HepG2 (cell line): Measurements from ENCODE around the gene UBE2I. TPM values are rescaled to one million over a fixed set of nuclear protein-coding genes. Genes with fewer than 3 reads are reported as not detected.

Source experiments
- BRD4 ChIP-seq: sonication (generic); formaldehyde crosslinking; IDR thresholded peaks from 2 replicates; pipeline ENCODE4 v1.4.0; 2020; ENCODE audit warnings: missing genetic modification reagents
- DBP ChIP-seq: sonication (generic); formaldehyde crosslinking; IDR thresholded peaks from 2 replicates; pipeline ENCODE4 v1.4.0; 2020; ENCODE audit warnings: missing genetic modification reagents; ENCODE audit errors: not compliant biosample characterization
- FOXP4 ChIP-seq: sonication (generic); formaldehyde crosslinking; IDR thresholded peaks from 2 replicates; pipeline ENCODE4 v1.4.0; 2020; ENCODE audit warnings: missing genetic modification reagents
- JUNB ChIP-seq: sonication (generic); formaldehyde crosslinking; IDR thresholded peaks from 2 replicates; pipeline ENCODE4 v1.8.0; 2022; ENCODE audit warnings: missing genetic modification reagents, mild to moderate bottlenecking, borderline replicate concordance
- KAT7 ChIP-seq: IDR thresholded peaks from 2 replicates; pipeline ENCODE4 v1.6.1; 2018; ENCODE audit warnings: borderline replicate concordance, missing compliant biosample characterization
- MAZ ChIP-seq, 2 experiments: sonication (generic) in 1 of 2; formaldehyde crosslinking in 1 of 2; IDR thresholded peaks; 2 replicates each; pipeline versions ENCODE4 v1.5.0 to v1.6.1; 2012 to 2020; ENCODE audit warnings: low read depth in 2 of 2, mild to moderate bottlenecking in 2 of 2, borderline replicate concordance in 1 of 2, improper control_type of control experiment in 1 of 2, low read length in 1 of 2, missing genetic modification reagents in 1 of 2, moderate library complexity in 1 of 2
- RARG ChIP-seq: sonication (generic); formaldehyde crosslinking; IDR thresholded peaks from 2 replicates; pipeline ENCODE4 v1.4.0; 2020; ENCODE audit warnings: low read depth, mild to moderate bottlenecking, missing genetic modification reagents
- SAFB2 ChIP-seq: sonication (generic); formaldehyde crosslinking; IDR thresholded peaks from 2 replicates; pipeline ENCODE4 v1.5.1; 2020; ENCODE audit warnings: missing genetic modification reagents, low read depth, mild to moderate bottlenecking, borderline replicate concordance
- SRSF1 ChIP-seq: fragments of 200-400 bp; formaldehyde crosslinking; optimal IDR thresholded peaks from 2 replicates; pipeline ENCODE3; 2017; ENCODE audit warnings: mild to moderate bottlenecking, low read depth, low read length, moderate library complexity
- STAT6 ChIP-seq: sonication (generic); formaldehyde crosslinking; IDR thresholded peaks from 2 replicates; pipeline ENCODE4 v1.4.0; 2020; ENCODE audit warnings: missing genetic modification reagents, mild to moderate bottlenecking, borderline replicate concordance
- TARDBP ChIP-seq: sonication (generic); formaldehyde crosslinking; IDR thresholded peaks from 2 replicates; pipeline ENCODE4 v1.8.0; 2022; ENCODE audit warnings: mild to moderate bottlenecking, missing genetic modification reagents
- TCF12 ChIP-seq, 2 experiments: fragments of 450-650 bp in 1 of 2; sonication (generic) in 1 of 2; formaldehyde crosslinking in 1 of 2; IDR thresholded peaks; 2 replicates each; pipeline versions ENCODE4 v1.6.1 to v1.8.0; 2017 to 2022; ENCODE audit warnings: antibody characterized with exemption in 1 of 2, mild to moderate bottlenecking in 1 of 2, missing genetic modification reagents in 1 of 2, moderate library complexity in 1 of 2
- ZC3H4 ChIP-seq: sonication (generic); formaldehyde crosslinking; IDR thresholded peaks from 2 replicates; pipeline ENCODE4 v1.4.0; 2020; ENCODE audit warnings: missing genetic modification reagents, borderline replicate concordance
- ZFP90 ChIP-seq: sonication (generic); formaldehyde crosslinking; IDR thresholded peaks from 2 replicates; pipeline ENCODE4 v1.8.0; 2022; ENCODE audit warnings: missing genetic modification reagents, mild to moderate bottlenecking, inconsistent platforms, borderline replicate concordance
- ZNF207 ChIP-seq: fragments of 450-650 bp; IDR thresholded peaks from 2 replicates; pipeline ENCODE4 v1.6.1; 2016; ENCODE audit warnings: antibody characterized with exemption, borderline replicate concordance
- ZNF24 ChIP-seq: fragments of 450-650 bp; IDR thresholded peaks from 2 replicates; pipeline ENCODE4 v1.6.1; 2017; ENCODE audit warnings: antibody characterized with exemption, mild to moderate bottlenecking
- ZNF296 ChIP-seq: sonication (generic); formaldehyde crosslinking; conservative IDR thresholded peaks from 2 replicates; pipeline ENCODE4 v1.5.0; 2020; ENCODE audit warnings: mild to moderate bottlenecking, missing genetic modification reagents
- ZNF329 ChIP-seq: sonication (generic); formaldehyde crosslinking; IDR thresholded peaks from 2 replicates; pipeline ENCODE4 v1.9.0; 2021; ENCODE audit warnings: low read depth, mild to moderate bottlenecking, missing genetic modification reagents
- ZNF33B ChIP-seq: sonication (generic); formaldehyde crosslinking; IDR thresholded peaks from 2 replicates; pipeline ENCODE4 v1.5.1; 2020; ENCODE audit warnings: mild to moderate bottlenecking, missing genetic modification reagents
- ZNF367 ChIP-seq: sonication (generic); formaldehyde crosslinking; IDR thresholded peaks from 2 replicates; pipeline ENCODE4 v1.4.0; 2020; ENCODE audit warnings: missing genetic modification reagents, borderline replicate concordance
- ZNF501 ChIP-seq: sonication (generic); formaldehyde crosslinking; IDR thresholded peaks from 2 replicates; pipeline ENCODE4 v1.5.1; 2020; ENCODE audit warnings: mild to moderate bottlenecking, moderate library complexity, missing genetic modification reagents
- ZNF552 ChIP-seq: sonication (generic); formaldehyde crosslinking; IDR thresholded peaks from 2 replicates; pipeline ENCODE4 v1.9.0; 2022; ENCODE audit warnings: missing genetic modification reagents, mild to moderate bottlenecking, borderline replicate concordance
- ZNF567 ChIP-seq: sonication (generic); formaldehyde crosslinking; IDR thresholded peaks from 2 replicates; pipeline ENCODE4 v1.8.1; 2023; ENCODE audit warnings: mild to moderate bottlenecking, missing genetic modification reagents, borderline replicate concordance
- polyA plus RNA-seq, 8 experiments: library from polyadenylated mRNA; depleted of rRNA in 3 of 8; stranded (reverse) in 7 of 8; unstranded in 1 of 8; fragments of >200 nt; fragmentation: Illumina TruSeq in 4 of 8; extraction: Trizol in 4 of 8; gene quantifications; 2 replicates each; pipeline versions ENCODE4 v1.2.1 to v1.2.3, GENCODE V29; 2011 to 2016; ENCODE audit warnings: low read depth in 4 of 8, missing spikeins in 1 of 8, mixed read lengths in 1 of 8; ENCODE audit not compliant: insufficient read depth in 1 of 8
- total RNA-seq, 5 experiments: library from RNA; depleted of rRNA; stranded (reverse); fragments of >200 nt; fragmentation: Illumina TruSeq; extraction: Trizol; gene quantifications; 2 replicates each; pipeline ENCODE4 v1.2.3, GENCODE V29; 2016; ENCODE audit warnings: low read depth in 1 of 5

The UBE2I gene
- total and polyA plus RNA-seq, 2 of the 13 experiments (the other 11 are each of a cell fraction or from before 2014, with no cell fraction given) = 75.8 to 98.9 TPM

- no peak for TF ChIP-seq RARG (CRISPR knock-in tag)
- TF ChIP-seq TARDBP (CRISPR knock-in tag) = peak; percentile 79; the same call in 1 of the 2 replicates
- TF ChIP-seq ZNF296 (CRISPR knock-in tag) = no peak
- TF ChIP-seq DBP (CRISPR knock-in tag) = no peak
- no peak for TF ChIP-seq FOXP4 (CRISPR knock-in tag)
- no peak for TF ChIP-seq ZNF207
- TF ChIP-seq ZNF501 (CRISPR knock-in tag) = no peak
- TF ChIP-seq TCF12 (IDR thresholded peaks at IDR 0.05) = no peak
- TF ChIP-seq TCF12 (CRISPR knock-in tag; IDR thresholded peaks at IDR 0.05) = no peak
- peak; percentile 72; the same call in 1 of the 2 replicates for TF ChIP-seq SAFB2 (CRISPR knock-in tag)
- TF ChIP-seq BRD4 = peak; percentile 72; the same call in 1 of the 2 replicates
- TF ChIP-seq MAZ (IDR thresholded peaks at IDR 0.05; ENCODE audit: borderline replicate concordance, low read depth, low read length) = peak; percentile 61; the same call in 1 of the 2 replicates
- peak; percentile 68; the same call in 1 of the 2 replicates for TF ChIP-seq MAZ (CRISPR knock-in tag; IDR thresholded peaks at IDR 0.05; ENCODE audit: low read depth)
- no peak for TF ChIP-seq ZNF33B (CRISPR knock-in tag)
- no peak for TF ChIP-seq ZNF24
- TF ChIP-seq KAT7 (CRISPR knock-in tag) = no peak
- TF ChIP-seq ZNF367 = no peak
- no peak for TF ChIP-seq STAT6 (CRISPR knock-in tag)
- TF ChIP-seq SRSF1 = no peak
- TF ChIP-seq ZNF329 (CRISPR knock-in tag) = peak; percentile 62; the same call in 1 of the 2 replicates
- TF ChIP-seq ZNF567 (CRISPR knock-in tag) = no peak; the same call in none of the 2 replicates
- TF ChIP-seq ZFP90 = no peak; the same call in 1 of the 2 replicates
- no peak for TF ChIP-seq ZC3H4 (CRISPR knock-in tag)
- no peak for TF ChIP-seq JUNB (CRISPR knock-in tag)
- no peak for TF ChIP-seq ZNF552 (CRISPR knock-in tag)
These were observed 42.3 kb downstream of the UBE2I start, which contains the start of the genes GNPTG and TSR3 (continued) for GRCh38 chr16:1351582-1352362.
